A673 (cell line): ENCODE results near the gene EPM2AIP1.

Experiments
- CTCF ChIP-seq: fragments of 300-800, 200-600 bp; sonication (generic); conservative IDR thresholded peaks from 2 replicates; pipeline ENCODE4 v1.5.1; 2017; ENCODE audit warnings: low read depth, mild to moderate bottlenecking, antibody characterized with exemption, low read length, moderate library complexity, mixed read lengths
- EZH2 ChIP-seq: fragments of 200-600 bp; sonication (generic); IDR thresholded peaks from 2 replicates; pipeline ENCODE4 v1.6.1; 2017; ENCODE audit warnings: borderline replicate concordance, low read depth, mild to moderate bottlenecking, mixed read lengths, antibody characterized with exemption, low read length; ENCODE audit not compliant: poor library complexity, severe bottlenecking

GRCh38 chr3:36988356-36988755 lies 4.6 kb downstream of the EPM2AIP1 start:
- no peak for TF ChIP-seq CTCF
- no peak for TF ChIP-seq EZH2
